ENCODE data around the gene PRKAG2. TPM values are rescaled to one million over a fixed set of nuclear protein-coding genes. Genes with fewer than 3 reads are reported as not detected.
A peak's percentile ranks its signal among the peaks of the same experiment; 100 is the strongest.

The PRKAG2 gene
- total RNA-seq, 1 donor from 2014 or later, result 21.1 TPM

- TF ChIP-seq, protein P1, sequence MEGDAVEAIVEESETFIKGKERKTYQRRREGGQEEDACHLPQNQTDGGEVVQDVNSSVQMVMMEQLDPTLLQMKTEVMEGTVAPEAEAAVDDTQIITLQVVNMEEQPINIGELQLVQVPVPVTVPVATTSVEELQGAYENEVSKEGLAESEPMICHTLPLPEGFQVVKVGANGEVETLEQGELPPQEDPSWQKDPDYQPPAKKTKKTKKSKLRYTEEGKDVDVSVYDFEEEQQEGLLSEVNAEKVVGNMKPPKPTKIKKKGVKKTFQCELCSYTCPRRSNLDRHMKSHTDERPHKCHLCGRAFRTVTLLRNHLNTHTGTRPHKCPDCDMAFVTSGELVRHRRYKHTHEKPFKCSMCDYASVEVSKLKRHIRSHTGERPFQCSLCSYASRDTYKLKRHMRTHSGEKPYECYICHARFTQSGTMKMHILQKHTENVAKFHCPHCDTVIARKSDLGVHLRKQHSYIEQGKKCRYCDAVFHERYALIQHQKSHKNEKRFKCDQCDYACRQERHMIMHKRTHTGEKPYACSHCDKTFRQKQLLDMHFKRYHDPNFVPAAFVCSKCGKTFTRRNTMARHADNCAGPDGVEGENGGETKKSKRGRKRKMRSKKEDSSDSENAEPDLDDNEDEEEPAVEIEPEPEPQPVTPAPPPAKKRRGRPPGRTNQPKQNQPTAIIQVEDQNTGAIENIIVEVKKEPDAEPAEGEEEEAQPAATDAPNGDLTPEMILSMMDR (IDR thresholded peaks at IDR 0.05; ENCODE audit: insufficient read depth, low read length, poor library complexity, severe bottlenecking), result no peak
- no peaks in the 10 kb centered on the region for H3K27me3 ChIP-seq (ENCODE audit: control insufficient read depth, insufficient read depth, low read length)
- no peak overlapping the region for H3K4me3 ChIP-seq (ENCODE audit: low read depth, low read length)
- no peaks in the 10 kb centered on the region for H3K36me3 ChIP-seq (ENCODE audit: control insufficient read depth, insufficient read depth, low read length)
- DNase-seq (ENCODE audit: low read depth), result no peak
These were observed 367.1 kb downstream of the PRKAG2 start for GRCh38 chr7:151509670-151510333.

GRCh38 chr7:151508991-151509390, 367.9 kb downstream of the PRKAG2 start:
- Histone ChIP-seq H3K27me3 (ENCODE audit: control insufficient read depth, insufficient read depth, low read length) (no peaks in the 10 kb centered on the region), H3K36me3 (ENCODE audit: control insufficient read depth, insufficient read depth, low read length) (no peaks in the 10 kb centered on the region), H3K4me3 (ENCODE audit: low read depth, low read length) (no peak overlapping the region)

GRCh38 chr7:151507806-151508205, 369.1 kb downstream of the PRKAG2 start:
- no peaks in the 10 kb centered on the region for H3K27me3 ChIP-seq (ENCODE audit: control insufficient read depth, insufficient read depth, low read length)
- no peak overlapping the region for H3K4me3 ChIP-seq (ENCODE audit: low read depth, low read length)
- TF ChIP-seq, protein P1 (IDR thresholded peaks at IDR 0.05; ENCODE audit: insufficient read depth, low read length, poor library complexity, severe bottlenecking), result no peak
- no peaks in the 10 kb centered on the region for H3K36me3 ChIP-seq (ENCODE audit: control insufficient read depth, insufficient read depth, low read length)
- no peak for DNase-seq (ENCODE audit: low read depth)

More at GRCh38 chr7:151508991-151509390, 367.9 kb downstream of the PRKAG2 start:
- no peak for DNase-seq (ENCODE audit: low read depth)
- TF ChIP-seq, protein P1 (IDR thresholded peaks at IDR 0.05; ENCODE audit: insufficient read depth, low read length, poor library complexity, severe bottlenecking), result no peak

DNA sequence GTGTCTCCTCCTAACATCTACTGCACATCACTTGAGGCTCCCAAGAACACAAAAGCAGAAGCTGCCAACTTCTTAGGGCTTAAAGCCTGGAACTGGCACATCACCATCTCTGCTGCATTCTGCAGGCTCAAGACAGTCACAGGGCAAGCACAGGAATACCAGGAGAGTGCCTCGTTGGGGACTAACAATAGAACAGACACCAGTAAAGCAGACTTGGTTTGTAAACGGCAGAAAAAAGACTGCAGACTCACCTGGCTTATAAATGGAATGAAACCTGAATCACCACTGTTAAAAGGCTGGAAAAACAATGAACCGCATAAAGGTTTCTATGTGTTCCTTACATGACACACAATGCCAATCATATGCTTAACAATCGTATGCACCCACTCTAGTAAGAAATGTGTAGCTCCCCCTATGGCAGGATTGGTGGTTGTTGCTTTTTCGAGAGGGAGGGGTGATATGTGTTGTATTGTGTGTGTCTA, 370.0 kb downstream of the PRKAG2 start:
- no peak for DNase-seq (ENCODE audit: low read depth)
- no peaks in the 10 kb centered on the region for H3K36me3 ChIP-seq (ENCODE audit: control insufficient read depth, insufficient read depth, low read length)
- TF ChIP-seq, protein P1 (IDR thresholded peaks at IDR 0.05; ENCODE audit: insufficient read depth, low read length, poor library complexity, severe bottlenecking), result peak; percentile 20
- H3K27me3 ChIP-seq (ENCODE audit: control insufficient read depth, insufficient read depth, low read length), result no peaks in the 10 kb centered on the region
- H3K4me3 ChIP-seq (ENCODE audit: low read depth, low read length), result no peak overlapping the region

Other genes starting within 250 kb of the PRKAG2 start
- not detected in 2 replicates for gene GALNTL5, start 79.3 kb upstream of the PRKAG2 start, total RNA-seq
- 29.2 and 36.0 TPM in 2 replicates for gene GALNT11, start 148.6 kb upstream of the PRKAG2 start, total RNA-seq